ENCODE measurements around the gene TNFAIP3. TPM values are rescaled to one million over a fixed set of nuclear protein-coding genes. Genes with fewer than 3 reads are reported as not detected.

Gene TNFAIP3
- total RNA-seq: 10 to 100 TPM in 3 of 4 donors, 1 to 10 TPM in 1; 7.6 to 11.4 (median 10.7) TPM
- polyA plus RNA-seq: 6.0 TPM
- long read RNA-seq, donor 1, full-length matches to known transcripts: 3 of 7 reads
- long read RNA-seq, donor 1, partial matches to known transcripts: 1 of 7 reads
- long read RNA-seq, donor 1, other reads (novel, unspliced or antisense): 3 of 7 reads
- long read RNA-seq, donor 2, full-length matches to known transcripts: 2 of 3 reads
- long read RNA-seq, donor 2, partial matches to known transcripts: 1 of 3 reads
- long read RNA-seq, donor 2, other reads (novel, unspliced or antisense): 0 of 3 reads
- long read RNA-seq, donor 3, full-length matches to known transcripts: 1 of 5 reads
- long read RNA-seq, donor 3, partial matches to known transcripts: 1 of 5 reads
- long read RNA-seq, donor 3, other reads (novel, unspliced or antisense): 3 of 5 reads
- long read RNA-seq, donor 4: 0 reads

- intact Hi-C loops (cut with DNase I): loop anchor here (2.0 to 10.0 kb wide), 4 partner anchors 72 to 160 kb away; no protein-coding TSS in a partner anchor
- DNase-seq (peak; percentile 95 to 97 (median 96)), ATAC-seq (peak; percentile 91 to 93)
- peak within 1 kb of the TSS; percentile 78 for H3K27ac ChIP-seq (ENCODE audit: low read length)
- peaks cover 5% of the 10 kb centered on the region for H3K4me1 ChIP-seq (ENCODE audit: control insufficient read depth, insufficient read depth, low read length)
- no peaks in the 10 kb centered on the region for H3K9me3 ChIP-seq (ENCODE audit: control insufficient read depth, low read length)
- WGBS: under 1% methylated on average over 87 of the region's 87 CpGs
- peak within 1 kb of the TSS; percentile 78 for H3K4me3 ChIP-seq (ENCODE audit: low read length)
- H3K27me3 ChIP-seq (ENCODE audit: control insufficient read depth, insufficient read depth): no peaks in the 10 kb centered on the region
These were observed at the start of gene TNFAIP3 for GRCh38 chr6:137866914-137867684. TNFAIP3 (plus strand) TSS chr6:137867259; CDS start chr6:137871228, 3,969 bp downstream.

GRCh38 chr6:137818440-137818839 lies 48.6 kb upstream of the TNFAIP3 start:
- Histone ChIP-seq H3K27ac (ENCODE audit: low read length) (no peak overlapping the region), H3K9me3 (ENCODE audit: control insufficient read depth, low read length) (no peaks in the 10 kb centered on the region), H3K4me1 (ENCODE audit: control insufficient read depth, insufficient read depth, low read length) (peaks cover 7% of the 10 kb centered on the region), H3K4me3 (ENCODE audit: low read length) (no peak overlapping the region), H3K27me3 (ENCODE audit: control insufficient read depth, insufficient read depth) (no peaks in the 10 kb centered on the region)
- DNase-seq (no peak), ATAC-seq (no peak)
- intact Hi-C loops (cut with DNase I): no loop called here
- WGBS: 95% methylated on average over 3 of the region's 3 CpGs

- 46% methylated on average over 2 of the region's 2 CpGs for WGBS
- Histone ChIP-seq H3K4me3 (ENCODE audit: low read length) (no peak overlapping the region), H3K27ac (ENCODE audit: low read length) (no peak overlapping the region), H3K9me3 (ENCODE audit: control insufficient read depth, low read length) (no peaks in the 10 kb centered on the region), H3K27me3 (ENCODE audit: control insufficient read depth, insufficient read depth) (no peaks in the 10 kb centered on the region), H3K4me1 (ENCODE audit: control insufficient read depth, insufficient read depth, low read length) (peaks cover 9% of the 10 kb centered on the region)
- ATAC-seq (no peak), DNase-seq (no peak)
- intact Hi-C loops (cut with DNase I): loop anchor here in 1 of 4 donors (2.0 kb wide), 1 partner anchor 23 kb away; no protein-coding TSS in a partner anchor
These were observed 47.3 kb upstream of the TNFAIP3 start for GRCh38 chr6:137819740-137820139.

GRCh38 chr6:137820425-137820824 lies 46.6 kb upstream of the TNFAIP3 start:
- H3K4me3 ChIP-seq (ENCODE audit: low read length): no peak overlapping the region
- H3K27ac ChIP-seq (ENCODE audit: low read length): no peak overlapping the region
- ATAC-seq (no peak), DNase-seq (no peak)
- no peaks in the 10 kb centered on the region for H3K27me3 ChIP-seq (ENCODE audit: control insufficient read depth, insufficient read depth)
- H3K4me1 ChIP-seq (ENCODE audit: control insufficient read depth, insufficient read depth, low read length): peaks cover 9% of the 10 kb centered on the region
- intact Hi-C loops (cut with DNase I): loop anchor here in 1 of 4 donors (2.0 kb wide), 1 partner anchor 24 kb away; no protein-coding TSS in a partner anchor
- H3K9me3 ChIP-seq (ENCODE audit: control insufficient read depth, low read length): no peaks in the 10 kb centered on the region
- WGBS: 65% methylated on average over 2 of the region's 2 CpGs

- Histone ChIP-seq H3K27ac (ENCODE audit: low read length) (no peak overlapping the region), H3K27me3 (ENCODE audit: control insufficient read depth, insufficient read depth) (no peaks in the 10 kb centered on the region), H3K4me3 (ENCODE audit: low read length) (no peak overlapping the region), H3K9me3 (ENCODE audit: control insufficient read depth, low read length) (no peaks in the 10 kb centered on the region), H3K4me1 (ENCODE audit: control insufficient read depth, insufficient read depth, low read length) (peaks cover 9% of the 10 kb centered on the region)
- intact Hi-C loops (cut with DNase I): loop anchor here in 1 of 4 donors (2.0 kb wide), 1 partner anchor 24 kb away; no protein-coding TSS in a partner anchor
- DNase-seq (no peak), ATAC-seq (peak; percentile 52 to 59)
- WGBS: 34% methylated on average over 1 of the region's 1 CpG
These were observed 46.1 kb upstream of the TNFAIP3 start for GRCh38 chr6:137820952-137821351.

- intact Hi-C loops (cut with DNase I): loop anchor here in 1 of 4 donors (2.0 kb wide), 1 partner anchor 25 kb away; no protein-coding TSS in a partner anchor
- Histone ChIP-seq H3K27ac (ENCODE audit: low read length) (no peak overlapping the region), H3K4me1 (ENCODE audit: control insufficient read depth, insufficient read depth, low read length) (peaks cover 9% of the 10 kb centered on the region), H3K9me3 (ENCODE audit: control insufficient read depth, low read length) (no peaks in the 10 kb centered on the region), H3K4me3 (ENCODE audit: low read length) (no peak overlapping the region), H3K27me3 (ENCODE audit: control insufficient read depth, insufficient read depth) (no peaks in the 10 kb centered on the region)
- no peak for DNase-seq
- no peak for ATAC-seq
- WGBS: 56% methylated on average over 3 of the region's 3 CpGs
These were observed 45.6 kb upstream of the TNFAIP3 start for GRCh38 chr6:137821491-137821890.

- ATAC-seq (peak; percentile 86 to 91), DNase-seq (peak; percentile 67 to 90 (median 77))
- Histone ChIP-seq H3K27ac (ENCODE audit: low read length) (no peak overlapping the region), H3K9me3 (ENCODE audit: control insufficient read depth, low read length) (no peaks in the 10 kb centered on the region), H3K4me3 (ENCODE audit: low read length) (no peak overlapping the region), H3K4me1 (ENCODE audit: control insufficient read depth, insufficient read depth, low read length) (peaks cover 9% of the 10 kb centered on the region), H3K27me3 (ENCODE audit: control insufficient read depth, insufficient read depth) (no peaks in the 10 kb centered on the region)
- WGBS: 31% methylated on average over 11 of the region's 11 CpGs
- intact Hi-C loops (cut with DNase I): no loop called here
These were observed 43.1 kb upstream of the TNFAIP3 start for GRCh38 chr6:137823826-137824555.

- DNase-seq (no peak), ATAC-seq (no peak)
- no peaks in the 10 kb centered on the region for H3K27me3 ChIP-seq (ENCODE audit: control insufficient read depth, insufficient read depth)
- H3K27ac ChIP-seq (ENCODE audit: low read length): no peak overlapping the region
- no peaks in the 10 kb centered on the region for H3K9me3 ChIP-seq (ENCODE audit: control insufficient read depth, low read length)
- 45% methylated on average over 1 of the region's 1 CpG for WGBS
- H3K4me1 ChIP-seq (ENCODE audit: control insufficient read depth, insufficient read depth, low read length): peaks cover 9% of the 10 kb centered on the region
- intact Hi-C loops (cut with DNase I): no loop called here
- H3K4me3 ChIP-seq (ENCODE audit: low read length): no peak overlapping the region
These were observed 42.5 kb upstream of the TNFAIP3 start for GRCh38 chr6:137824556-137824879.

GRCh38 chr6:137824896-137825295 lies 42.2 kb upstream of the TNFAIP3 start:
- no peak overlapping the region for H3K27ac ChIP-seq (ENCODE audit: low read length)
- DNase-seq: no peak
- H3K4me1 ChIP-seq (ENCODE audit: control insufficient read depth, insufficient read depth, low read length): peaks cover 9% of the 10 kb centered on the region
- H3K4me3 ChIP-seq (ENCODE audit: low read length): no peak overlapping the region
- intact Hi-C loops (cut with DNase I): no loop called here
- ATAC-seq: peak; percentile 25 to 37
- 51% methylated on average over 2 of the region's 2 CpGs for WGBS
- H3K27me3 ChIP-seq (ENCODE audit: control insufficient read depth, insufficient read depth): no peaks in the 10 kb centered on the region
- H3K9me3 ChIP-seq (ENCODE audit: control insufficient read depth, low read length): no peaks in the 10 kb centered on the region

- ATAC-seq: no peak
- H3K27ac ChIP-seq (ENCODE audit: low read length): no peak overlapping the region
- no peaks in the 10 kb centered on the region for H3K9me3 ChIP-seq (ENCODE audit: control insufficient read depth, low read length)
- WGBS: 92% methylated on average over 5 of the region's 5 CpGs
- no peak for DNase-seq
- intact Hi-C loops (cut with DNase I): no loop called here
- H3K4me1 ChIP-seq (ENCODE audit: control insufficient read depth, insufficient read depth, low read length): peaks cover 1% of the 10 kb centered on the region
- H3K27me3 ChIP-seq (ENCODE audit: control insufficient read depth, insufficient read depth): no peaks in the 10 kb centered on the region
- no peak overlapping the region for H3K4me3 ChIP-seq (ENCODE audit: low read length)
These were observed 39.6 kb upstream of the TNFAIP3 start for GRCh38 chr6:137827411-137827940.
